ENCODE results near the gene NCOA6. TPM values are rescaled to one million over a fixed set of nuclear protein-coding genes. Genes with fewer than 3 reads are reported as not detected.

Gene NCOA6
- total and polyA plus RNA-seq, 3 experiments from 2014 or later, result 11.4 to 23.1 (median 22.7) TPM

DNA sequence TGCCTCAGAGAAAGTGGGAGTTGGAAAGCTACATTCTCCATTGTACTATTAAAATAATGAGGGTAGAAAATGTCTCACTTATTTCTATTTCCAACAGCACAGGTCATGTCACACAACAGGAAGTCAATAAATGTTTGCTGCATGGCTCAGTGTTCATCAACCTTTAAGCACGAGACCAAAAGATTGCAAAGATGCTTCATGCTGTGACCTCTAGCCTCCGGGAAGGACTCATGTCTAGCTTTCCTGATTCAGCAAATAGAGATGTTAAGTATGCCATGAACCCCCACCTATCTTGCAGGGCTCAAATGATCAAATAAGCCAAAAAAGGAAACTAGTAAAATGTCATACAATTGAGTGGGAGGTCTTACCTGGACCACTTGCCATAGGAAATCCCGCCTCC is 57.4 kb downstream of the NCOA6 start:
- peaks cover 5 to 71% (median 23%) of the 10 kb centered on the region in 3 donors for H3K36me3 Mint-ChIP-seq
- Histone ChIP-seq H3K4me3 (ENCODE audit: low read length) (no peak overlapping the region), H3K36me3 (ENCODE audit: insufficient read depth, low read length) (peaks cover 32% of the 10 kb centered on the region), H3K9me3 (ENCODE audit: low read length) (no peaks in the 10 kb centered on the region), H3K27ac (ENCODE audit: low read depth, low read length) (no peak overlapping the region), H3K4me1 (ENCODE audit: insufficient read depth, low read length) (no peaks in the 10 kb centered on the region), H3K27me3 (ENCODE audit: insufficient read depth, low read length, poor library complexity, severe bottlenecking) (no peaks in the 10 kb centered on the region)
- ChIA-PET POLR2A (no interaction called here), CTCF (interaction anchor here (0.9 to 6.2 kb wide), 5 partner anchors 11 to 456 kb away, joined by 3 to 73 read pairs (median 8); no protein-coding TSS in a partner anchor)
- H3K9me3 Mint-ChIP-seq, result no peaks in the 10 kb centered on the region
- H3K27ac Mint-ChIP-seq, result no peak overlapping the region
- H3K4me1 Mint-ChIP-seq, result peaks cover 0 to 3% (median 2%) of the 10 kb centered on the region in 3 donors
- H3K4me3 Mint-ChIP-seq, result no peak overlapping the region
- no peak for DNase-seq
- H3K27me3 Mint-ChIP-seq, result no peaks in the 10 kb centered on the region

DNA sequence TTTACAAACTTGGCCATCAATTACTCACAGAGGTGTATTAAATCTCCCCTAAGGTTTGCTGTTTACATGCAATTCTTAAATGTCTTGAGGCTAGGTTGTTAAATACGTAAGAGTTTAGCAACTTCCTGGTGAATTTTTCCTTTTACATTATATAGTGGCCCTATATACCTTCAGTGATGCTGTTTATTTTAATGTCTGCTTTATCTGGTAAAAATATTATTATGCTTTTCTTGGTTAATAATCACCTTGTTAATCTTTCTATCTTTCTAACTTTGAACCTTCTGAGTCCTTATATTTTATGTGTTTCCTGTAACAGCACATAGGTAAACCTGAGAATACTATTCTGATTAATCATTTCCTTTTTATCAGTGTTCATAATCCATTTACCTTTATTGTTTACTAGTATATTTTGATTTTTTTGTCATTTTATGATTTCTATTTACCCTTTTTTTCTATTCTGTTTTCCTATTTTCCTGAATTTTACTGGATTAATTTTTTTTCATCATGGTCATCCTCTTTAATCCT is 63.4 kb downstream of the NCOA6 start:
- CTCF ChIA-PET, result no interaction called here

DNA sequence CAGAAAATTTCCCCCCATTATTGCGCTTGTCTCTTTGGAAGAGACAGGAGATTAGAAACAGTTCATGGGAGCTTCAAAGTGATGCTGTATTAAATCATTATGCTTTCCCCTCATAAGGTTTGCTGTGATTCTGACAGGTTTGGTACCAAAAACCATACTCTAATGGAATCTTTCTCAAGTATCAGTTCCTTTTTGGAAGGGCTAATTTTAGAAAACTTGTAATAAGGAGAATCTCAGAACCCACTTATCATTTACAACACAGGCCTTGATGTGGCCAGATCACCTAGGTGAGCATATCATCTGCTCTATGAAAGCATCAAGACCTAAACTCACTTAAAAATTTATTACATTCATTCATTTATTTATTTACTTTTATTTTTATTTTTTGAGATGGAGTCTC is 70.1 kb downstream of the NCOA6 start:
- peaks cover 15 to 79% (median 35%) of the 10 kb centered on the region in 3 donors for H3K36me3 Mint-ChIP-seq
- POLR2A ChIA-PET, result no interaction called here

More for the DNA sequence above, 63.4 kb downstream of the NCOA6 start:
- Histone ChIP-seq H3K27me3 (ENCODE audit: insufficient read depth, low read length, poor library complexity, severe bottlenecking) (no peaks in the 10 kb centered on the region), H3K4me1 (ENCODE audit: insufficient read depth, low read length) (no peaks in the 10 kb centered on the region), H3K27ac (ENCODE audit: low read depth, low read length) (no peak overlapping the region), H3K9me3 (ENCODE audit: low read length) (no peaks in the 10 kb centered on the region), H3K4me3 (ENCODE audit: low read length) (no peak overlapping the region), H3K36me3 (ENCODE audit: insufficient read depth, low read length) (peaks cover 33% of the 10 kb centered on the region)
- Mint-ChIP-seq H3K4me3 (no peak overlapping the region), H3K4me1 (peaks cover 0 to 8% (median 4%) of the 10 kb centered on the region in 3 donors), H3K36me3 (peaks cover 18 to 87% (median 35%) of the 10 kb centered on the region in 3 donors), H3K27ac (peak overlapping the region in 1 of 8 donors; percentile 43), H3K9me3 (no peaks in the 10 kb centered on the region), H3K27me3 (no peaks in the 10 kb centered on the region)
- no peak for DNase-seq
- POLR2A ChIA-PET, result interaction anchor here (0.6 kb wide), 1 partner anchor 266 kb away, joined by 4 read pairs; no protein-coding TSS in a partner anchor

DNA sequence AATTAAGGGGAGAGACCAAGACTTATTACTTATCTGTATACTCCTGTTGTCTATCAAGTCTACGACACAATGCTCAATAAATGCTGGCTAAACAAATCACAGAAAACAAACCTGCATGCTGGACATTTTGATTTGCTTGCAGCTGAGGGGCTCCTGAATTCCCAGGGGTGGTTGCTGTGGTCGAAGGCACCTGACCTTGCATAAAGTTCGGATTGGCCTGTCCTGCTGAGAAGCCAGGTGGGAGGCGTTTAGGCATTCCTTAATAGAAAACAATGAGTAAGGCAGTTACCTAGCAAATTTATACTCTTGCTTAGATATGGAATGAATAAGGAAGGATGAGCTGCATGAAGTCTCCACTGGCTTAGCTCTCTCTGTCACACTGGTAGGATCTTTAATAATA is 70.8 kb downstream of the NCOA6 start:
- ChIA-PET CTCF (interaction anchor here (2.2 kb wide), 1 partner anchor 442 kb away, joined by 8 read pairs; no protein-coding TSS in a partner anchor), POLR2A (no interaction called here)
- no peaks in the 10 kb centered on the region for H3K27me3 Mint-ChIP-seq
- no peak overlapping the region for H3K4me3 Mint-ChIP-seq
- peaks cover 38% of the 10 kb centered on the region for H3K36me3 ChIP-seq (ENCODE audit: insufficient read depth, low read length)
- H3K36me3 Mint-ChIP-seq, result peaks cover 15 to 80% (median 38%) of the 10 kb centered on the region in 3 donors
- H3K4me1 Mint-ChIP-seq, result peaks cover 0 to 6% (median 4%) of the 10 kb centered on the region in 3 donors
- H3K4me1 ChIP-seq (ENCODE audit: insufficient read depth, low read length), result no peaks in the 10 kb centered on the region
- no peak for DNase-seq
- H3K27ac Mint-ChIP-seq, result peak overlapping the region in 1 of 8 donors; percentile 30
- H3K9me3 ChIP-seq (ENCODE audit: low read length), result no peaks in the 10 kb centered on the region
- no peak overlapping the region for H3K27ac ChIP-seq (ENCODE audit: low read depth, low read length)
- no peaks in the 10 kb centered on the region for H3K27me3 ChIP-seq (ENCODE audit: insufficient read depth, low read length, poor library complexity, severe bottlenecking)
- H3K9me3 Mint-ChIP-seq, result no peaks in the 10 kb centered on the region
- H3K4me3 ChIP-seq (ENCODE audit: low read length), result no peak overlapping the region

More for the DNA sequence above, 70.1 kb downstream of the NCOA6 start:
- H3K4me3 ChIP-seq (ENCODE audit: low read length), result no peak overlapping the region
- CTCF ChIA-PET, result interaction anchor here (3.0 kb wide), 1 partner anchor 13 kb away, joined by 14 read pairs; no protein-coding TSS in a partner anchor
- H3K4me3 Mint-ChIP-seq, result no peak overlapping the region
- H3K9me3 Mint-ChIP-seq, result no peaks in the 10 kb centered on the region
- H3K36me3 ChIP-seq (ENCODE audit: insufficient read depth, low read length), result peaks cover 31% of the 10 kb centered on the region
- no peak for DNase-seq
- no peaks in the 10 kb centered on the region for H3K4me1 ChIP-seq (ENCODE audit: insufficient read depth, low read length)
- H3K4me1 Mint-ChIP-seq, result peaks cover 0 to 6% (median 4%) of the 10 kb centered on the region in 3 donors
- no peaks in the 10 kb centered on the region for H3K27me3 ChIP-seq (ENCODE audit: insufficient read depth, low read length, poor library complexity, severe bottlenecking)
- H3K27ac ChIP-seq (ENCODE audit: low read depth, low read length), result no peak overlapping the region
- no peaks in the 10 kb centered on the region for H3K9me3 ChIP-seq (ENCODE audit: low read length)
- no peak overlapping the region for H3K27ac Mint-ChIP-seq
- no peaks in the 10 kb centered on the region for H3K27me3 Mint-ChIP-seq

DNA sequence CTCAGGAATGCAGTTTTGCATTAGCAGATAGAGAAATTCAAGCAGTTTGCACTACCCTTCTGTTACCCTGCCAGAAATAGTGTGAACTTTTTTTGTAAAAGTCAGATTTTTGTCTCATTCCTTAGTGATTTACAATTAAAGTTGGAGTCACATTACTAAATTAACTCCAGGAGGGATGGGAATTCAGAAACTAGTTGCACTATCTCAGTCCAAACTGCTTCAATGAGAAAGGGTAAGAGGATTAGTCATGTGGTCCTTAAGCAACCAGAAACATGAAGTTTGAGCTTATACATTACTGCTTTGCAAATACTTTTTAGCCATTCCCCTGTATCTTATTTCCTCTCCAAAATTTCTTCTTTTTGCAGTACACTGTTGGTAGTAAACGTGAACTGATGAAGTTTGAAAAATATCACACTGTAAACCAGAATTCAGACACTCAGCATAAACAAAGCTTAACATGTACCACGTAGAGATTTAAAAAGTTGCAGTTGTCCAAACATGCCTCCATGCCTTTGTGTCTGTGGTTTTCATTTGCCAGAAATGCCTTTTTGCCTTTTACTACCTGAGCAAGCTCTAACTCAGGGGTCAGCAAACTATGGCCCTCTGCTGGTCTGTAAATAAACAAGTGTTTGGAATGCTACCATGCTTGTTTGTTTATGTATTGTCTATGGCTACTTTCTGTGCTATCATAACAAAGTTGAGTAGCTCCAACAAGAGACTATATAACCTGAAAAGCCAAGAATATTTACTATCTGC is 71.6 kb downstream of the NCOA6 start:
- Histone ChIP-seq H3K27me3 (ENCODE audit: insufficient read depth, low read length, poor library complexity, severe bottlenecking) (no peaks in the 10 kb centered on the region), H3K4me3 (ENCODE audit: low read length) (no peak overlapping the region), H3K36me3 (ENCODE audit: insufficient read depth, low read length) (peaks cover 41% of the 10 kb centered on the region), H3K9me3 (ENCODE audit: low read length) (no peaks in the 10 kb centered on the region), H3K27ac (ENCODE audit: low read depth, low read length) (no peak overlapping the region), H3K4me1 (ENCODE audit: insufficient read depth, low read length) (no peaks in the 10 kb centered on the region)
- Mint-ChIP-seq H3K4me3 (no peak overlapping the region), H3K4me1 (peaks cover 0 to 2% (median 0%) of the 10 kb centered on the region in 3 donors), H3K27ac (peak overlapping the region in 2 of 8 donors; percentile 22 to 30), H3K27me3 (no peaks in the 10 kb centered on the region), H3K9me3 (no peaks in the 10 kb centered on the region), H3K36me3 (peaks cover 12 to 80% (median 40%) of the 10 kb centered on the region in 3 donors)
- ChIA-PET POLR2A (no interaction called here), CTCF (interaction anchor here (0.9 to 2.2 kb wide), 2 partner anchors 46 to 441 kb away, joined by 3 to 8 read pairs; no protein-coding TSS in a partner anchor)
- no peak for DNase-seq

DNA sequence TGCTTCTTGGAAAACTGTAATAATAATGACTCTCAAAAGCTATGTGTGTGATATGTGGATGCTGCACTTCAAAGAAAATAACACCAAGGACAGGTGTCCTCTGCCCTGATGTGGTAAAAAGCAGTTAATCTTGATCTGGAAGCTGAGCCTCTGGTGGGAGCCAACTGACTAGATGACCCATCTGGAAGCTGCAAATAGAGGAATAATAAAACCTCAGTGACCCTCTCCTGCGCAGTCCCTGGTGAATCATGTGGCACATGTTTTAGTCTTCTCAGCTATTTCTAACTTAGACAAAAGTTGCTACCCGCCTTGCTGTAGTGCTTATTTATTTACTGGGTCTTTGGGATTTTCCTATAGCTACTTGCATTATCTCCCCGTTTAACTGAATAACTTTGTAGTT is 74.0 kb downstream of the NCOA6 start:
- no peaks in the 10 kb centered on the region for H3K27me3 Mint-ChIP-seq
- ChIA-PET POLR2A (no interaction called here), CTCF (interaction anchor here (1.0 kb wide), 1 partner anchor 345 kb away, joined by 3 read pairs; no protein-coding TSS in a partner anchor)
- Histone ChIP-seq H3K9me3 (ENCODE audit: low read length) (no peaks in the 10 kb centered on the region), H3K36me3 (ENCODE audit: insufficient read depth, low read length) (peaks cover 22% of the 10 kb centered on the region), H3K4me1 (ENCODE audit: insufficient read depth, low read length) (no peaks in the 10 kb centered on the region), H3K4me3 (ENCODE audit: low read length) (no peak overlapping the region), H3K27me3 (ENCODE audit: insufficient read depth, low read length, poor library complexity, severe bottlenecking) (no peaks in the 10 kb centered on the region), H3K27ac (ENCODE audit: low read depth, low read length) (no peak overlapping the region)
- no peak overlapping the region for H3K4me3 Mint-ChIP-seq
- peaks cover 0 to 73% (median 25%) of the 10 kb centered on the region in 3 donors for H3K36me3 Mint-ChIP-seq
- H3K4me1 Mint-ChIP-seq, result no peaks in the 10 kb centered on the region
- DNase-seq, result no peak
- no peaks in the 10 kb centered on the region for H3K9me3 Mint-ChIP-seq
- H3K27ac Mint-ChIP-seq, result peak overlapping the region in 2 of 8 donors; percentile 60 to 83

DNA sequence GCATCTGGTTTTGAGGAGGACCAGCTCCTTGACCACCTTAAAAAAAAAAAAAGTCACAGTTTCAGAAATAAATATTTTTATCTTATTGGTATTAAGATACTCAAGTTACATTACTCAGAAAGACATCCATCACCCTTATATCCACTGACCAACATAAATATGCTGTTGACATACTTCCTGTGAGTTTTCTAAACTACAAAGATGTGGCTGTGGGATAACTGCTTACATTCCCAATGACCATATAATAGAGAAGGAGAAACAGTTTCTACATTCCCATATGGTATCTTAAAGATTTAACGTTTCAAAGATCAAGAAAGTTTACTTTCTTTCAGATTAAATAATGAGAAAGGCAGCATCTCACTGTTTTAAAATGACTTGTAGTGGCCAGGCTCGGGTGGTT is 75.0 kb downstream of the NCOA6 start:
- Mint-ChIP-seq H3K27ac (peak overlapping the region in 1 of 8 donors; percentile 24), H3K36me3 (peaks cover 0 to 77% (median 27%) of the 10 kb centered on the region in 3 donors), H3K4me3 (no peak overlapping the region), H3K27me3 (no peaks in the 10 kb centered on the region), H3K9me3 (no peaks in the 10 kb centered on the region), H3K4me1 (no peaks in the 10 kb centered on the region)
- Histone ChIP-seq H3K4me1 (ENCODE audit: insufficient read depth, low read length) (no peaks in the 10 kb centered on the region), H3K36me3 (ENCODE audit: insufficient read depth, low read length) (peaks cover 21% of the 10 kb centered on the region), H3K27me3 (ENCODE audit: insufficient read depth, low read length, poor library complexity, severe bottlenecking) (no peaks in the 10 kb centered on the region), H3K9me3 (ENCODE audit: low read length) (no peaks in the 10 kb centered on the region), H3K4me3 (ENCODE audit: low read length) (no peak overlapping the region), H3K27ac (ENCODE audit: low read depth, low read length) (no peak overlapping the region)
- POLR2A ChIA-PET, result no interaction called here
- CTCF ChIA-PET, result no interaction called here
- no peak for DNase-seq

DNA sequence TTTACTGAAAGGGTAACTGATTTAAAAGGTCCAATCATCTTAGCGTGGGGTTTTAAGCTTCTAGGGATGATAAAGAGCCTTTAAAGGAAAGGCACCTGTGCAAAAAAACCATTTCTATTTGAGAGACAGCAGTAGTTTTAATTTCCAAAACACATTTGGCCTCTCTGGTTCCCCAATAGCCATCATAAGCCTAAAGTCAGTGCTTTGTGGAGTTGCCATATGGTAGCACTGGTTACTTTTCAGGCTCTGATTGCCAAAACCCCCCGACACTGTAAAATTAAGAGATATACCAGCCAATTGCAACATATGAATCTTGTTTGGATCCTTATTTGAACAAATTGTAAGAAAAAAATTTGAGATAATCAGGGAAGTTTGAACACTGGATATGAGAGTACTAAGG is 76.7 kb downstream of the NCOA6 start:
- Mint-ChIP-seq H3K9me3 (no peaks in the 10 kb centered on the region), H3K27me3 (no peaks in the 10 kb centered on the region), H3K4me1 (no peaks in the 10 kb centered on the region), H3K27ac (no peak overlapping the region), H3K36me3 (peaks cover 0 to 77% (median 23%) of the 10 kb centered on the region in 3 donors), H3K4me3 (no peak overlapping the region)
- POLR2A ChIA-PET, result no interaction called here
- CTCF ChIA-PET, result no interaction called here
- H3K4me3 ChIP-seq (ENCODE audit: low read length), result no peak overlapping the region
- peaks cover 23% of the 10 kb centered on the region for H3K36me3 ChIP-seq (ENCODE audit: insufficient read depth, low read length)
- no peaks in the 10 kb centered on the region for H3K9me3 ChIP-seq (ENCODE audit: low read length)
- DNase-seq, result no peak
- H3K27ac ChIP-seq (ENCODE audit: low read depth, low read length), result no peak overlapping the region
- no peaks in the 10 kb centered on the region for H3K27me3 ChIP-seq (ENCODE audit: insufficient read depth, low read length, poor library complexity, severe bottlenecking)
- H3K4me1 ChIP-seq (ENCODE audit: insufficient read depth, low read length), result no peaks in the 10 kb centered on the region
